Measurements from ENCODE around the gene GAS2L1.
A peak's percentile ranks its signal among the peaks of the same experiment; 100 is the strongest.
"Not testable (repeated sequence)": the region's sequence is repeated elsewhere in the genome, so short reads cannot be mapped to it uniquely, and the experiment has no call there.

Gene GAS2L1

DNA sequence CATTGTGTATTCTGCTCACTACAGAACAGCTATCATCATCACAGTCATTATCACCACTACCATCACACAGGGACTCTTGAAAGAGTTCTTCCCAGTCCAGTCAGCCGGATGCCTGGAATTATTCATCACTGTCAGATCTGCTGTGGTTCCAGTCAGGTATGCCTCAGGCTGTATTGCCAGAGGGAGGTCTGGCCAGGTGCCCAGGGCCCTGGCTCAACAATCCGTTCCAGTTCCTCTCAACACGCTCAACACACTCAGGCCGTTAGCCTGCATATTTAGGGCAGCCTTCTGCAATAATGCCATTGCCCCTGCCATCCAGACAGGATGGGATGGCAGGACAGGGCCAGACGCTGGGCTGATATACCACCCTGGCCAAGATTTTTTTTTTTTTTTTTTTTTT, 37.7 kb downstream of the GAS2L1 start:
- DNase-seq = peak; percentile 95

DNA sequence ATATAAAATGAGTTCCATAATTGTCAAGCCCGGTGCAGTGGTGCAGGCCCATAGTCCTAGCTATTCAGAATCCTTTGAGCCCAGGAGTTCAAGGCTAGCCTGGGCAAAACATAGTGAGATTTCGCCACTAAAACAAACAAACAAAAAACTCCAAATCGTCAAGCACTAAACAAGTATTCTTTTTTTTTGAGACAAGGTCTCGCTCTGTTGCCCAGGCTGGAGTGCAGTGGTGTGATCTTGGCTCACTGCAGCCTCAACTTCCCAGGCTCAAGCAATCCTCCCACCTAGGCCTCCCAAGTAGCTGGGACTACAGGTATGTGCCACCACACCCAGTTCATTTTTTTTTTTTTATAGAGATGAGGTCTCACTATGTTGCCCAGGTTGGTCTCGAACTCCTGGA, 38.4 kb downstream of the GAS2L1 start:
- not testable (repeated sequence) for DNase-seq

DNA sequence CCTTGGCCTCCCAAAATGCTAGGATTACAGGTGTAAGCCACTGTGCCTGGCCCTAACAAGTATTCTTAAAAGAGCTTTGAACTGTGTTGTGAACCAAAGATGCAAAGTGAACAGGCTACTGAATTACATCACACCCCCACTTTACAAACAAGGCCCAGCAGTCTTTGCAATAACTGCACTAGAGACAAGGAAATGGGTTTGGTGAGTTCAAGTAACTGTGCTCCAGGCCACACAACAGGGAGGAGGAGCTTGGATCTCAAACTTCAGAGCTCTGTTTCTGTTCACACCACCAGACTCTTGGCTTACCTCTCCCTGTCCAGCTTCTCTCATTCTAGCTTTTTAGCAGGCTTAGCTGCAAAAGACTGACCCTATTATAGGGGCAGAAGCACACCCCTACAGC, 39.5 kb downstream of the GAS2L1 start:
- DNase-seq = no peak

DNA sequence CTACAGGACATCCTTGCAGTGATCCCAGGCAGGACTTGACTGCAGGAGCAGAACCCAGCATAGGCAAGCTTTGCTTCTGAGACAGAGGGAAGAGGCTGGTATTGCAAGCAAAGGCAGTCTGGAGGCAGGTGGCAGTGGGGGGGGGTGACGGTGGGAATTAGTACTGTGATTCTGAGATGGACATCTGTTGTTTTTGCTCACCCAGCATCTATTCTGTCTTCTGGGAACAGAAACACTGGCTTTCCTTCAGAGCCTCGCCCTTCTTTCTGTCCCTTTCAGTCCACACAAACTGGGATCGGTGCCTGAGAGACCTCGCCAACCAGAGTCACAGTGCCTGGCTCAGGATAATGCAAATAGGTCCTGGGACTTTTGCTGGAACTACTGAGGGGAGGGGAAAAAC, 40.2 kb downstream of the GAS2L1 start:
- no peak for DNase-seq

DNA sequence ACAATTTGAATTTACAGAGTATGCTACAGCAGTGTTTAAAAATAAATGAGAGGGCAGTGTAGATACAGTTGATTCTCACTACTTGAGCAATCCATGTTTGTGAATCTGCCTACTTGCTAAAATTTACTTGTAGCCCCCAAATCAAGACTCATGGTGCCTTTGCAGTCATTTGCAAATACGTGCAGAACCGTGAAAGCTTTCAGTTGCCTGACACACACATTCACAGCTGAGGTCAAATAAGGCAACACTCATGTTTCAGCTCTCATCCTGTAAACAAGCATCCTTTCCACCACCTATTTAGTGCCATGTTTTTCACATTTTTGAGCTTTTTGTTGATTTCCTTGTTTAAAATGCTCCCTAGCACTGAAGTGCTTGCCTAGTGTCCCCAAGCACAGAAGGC, 41.6 kb downstream of the GAS2L1 start:
- DNase-seq = no peak

DNA sequence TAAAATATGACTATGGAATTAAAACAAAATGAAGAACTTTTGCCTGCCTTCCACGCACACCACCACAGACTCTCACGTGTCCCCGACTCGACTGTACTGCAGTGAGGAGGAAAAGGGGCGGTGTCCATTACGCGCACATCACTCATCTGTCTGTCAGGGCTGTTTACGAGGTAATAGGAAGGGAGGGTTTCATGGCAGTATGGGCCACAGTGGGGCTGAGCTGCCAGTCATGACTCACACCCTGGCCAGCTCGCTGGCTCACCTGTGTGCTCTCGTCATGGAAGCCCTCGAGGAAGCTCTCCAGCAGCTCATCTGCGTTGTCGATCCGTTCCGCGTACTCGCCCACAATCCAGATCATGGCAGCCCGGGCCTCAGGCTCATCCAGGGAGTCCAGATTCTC, 42.5 kb downstream of the GAS2L1 start:
- DNase-seq = no peak

DNA sequence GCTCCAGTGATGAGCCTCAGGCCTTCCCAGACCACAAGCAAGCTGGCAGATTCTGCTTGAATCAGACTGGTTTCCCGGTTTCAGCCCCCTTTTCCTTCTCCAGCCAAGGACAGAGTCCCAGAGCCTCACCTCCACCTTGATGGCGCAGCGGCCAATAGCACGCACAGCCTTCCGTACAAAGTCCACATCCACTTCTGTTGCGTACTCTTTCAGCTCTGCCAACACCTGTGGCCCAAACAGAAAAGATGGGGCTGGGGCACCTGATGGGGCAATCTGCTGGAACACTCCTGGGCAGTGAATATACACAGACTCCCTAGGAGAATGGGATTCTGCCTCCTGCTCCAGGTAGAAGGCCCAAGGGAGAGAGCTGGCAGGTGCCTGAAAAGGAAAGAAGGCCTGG, 44.6 kb downstream of the GAS2L1 start:
- no peak for DNase-seq

DNA sequence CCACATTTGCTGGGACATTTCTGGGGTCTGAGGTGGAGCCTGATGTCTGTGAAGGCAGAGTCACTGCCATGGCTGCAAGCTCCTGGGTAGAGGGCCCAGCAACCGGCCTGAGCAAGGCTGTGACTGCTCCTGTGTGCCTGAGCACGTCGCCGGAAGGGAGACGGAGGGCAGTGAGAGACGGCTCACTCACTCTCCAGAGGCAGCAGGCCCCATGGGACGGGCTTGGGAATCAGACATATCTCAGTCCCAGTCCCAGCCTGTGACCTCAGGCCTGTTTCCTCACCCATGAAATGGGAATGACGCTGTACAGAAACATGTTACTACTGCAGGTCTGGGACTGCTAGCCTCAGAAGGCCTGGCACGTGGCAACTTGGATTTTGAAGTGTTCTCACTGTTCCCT, 45.4 kb downstream of the GAS2L1 start:
- no peak for DNase-seq

DNA sequence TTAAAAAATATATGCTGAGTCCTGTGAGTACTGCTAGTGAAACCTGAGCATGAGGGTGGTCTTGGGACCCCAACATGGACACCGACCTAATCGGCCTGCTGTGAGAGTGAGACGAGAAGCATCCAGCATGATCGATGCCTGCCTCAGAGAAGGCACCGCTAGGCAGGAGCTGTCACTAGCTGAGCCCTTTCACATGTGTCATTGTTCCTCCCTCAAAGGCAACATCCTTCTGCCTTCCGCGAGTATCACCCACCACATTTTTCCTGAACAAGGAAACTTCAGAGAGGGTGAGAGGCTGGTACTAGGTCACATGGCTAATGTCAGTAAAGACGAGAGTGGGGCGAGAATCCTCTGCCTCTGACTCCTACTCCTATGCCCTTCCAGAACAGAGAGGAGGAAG, 46.3 kb downstream of the GAS2L1 start:
- DNase-seq = no peak

DNA sequence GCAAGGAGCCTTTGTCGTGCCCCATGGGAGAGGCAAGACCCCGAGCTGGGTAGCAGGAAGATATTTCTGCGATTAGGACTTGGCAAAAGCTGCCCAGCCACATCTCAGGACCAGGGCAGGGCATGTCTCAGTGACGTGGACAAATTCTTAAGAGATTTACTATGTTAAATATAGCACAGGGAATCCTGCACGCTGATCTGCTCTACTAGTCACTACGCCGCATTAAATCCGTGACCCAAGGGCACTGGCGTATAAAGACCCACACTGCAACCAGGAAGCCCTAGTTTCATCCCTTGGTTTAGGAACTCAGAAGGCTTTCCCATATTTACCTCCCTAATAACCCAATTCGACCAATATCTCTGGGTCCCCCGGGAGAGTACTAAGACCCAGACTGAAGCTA, 46.8 kb downstream of the GAS2L1 start:
- DNase-seq = no peak

DNA sequence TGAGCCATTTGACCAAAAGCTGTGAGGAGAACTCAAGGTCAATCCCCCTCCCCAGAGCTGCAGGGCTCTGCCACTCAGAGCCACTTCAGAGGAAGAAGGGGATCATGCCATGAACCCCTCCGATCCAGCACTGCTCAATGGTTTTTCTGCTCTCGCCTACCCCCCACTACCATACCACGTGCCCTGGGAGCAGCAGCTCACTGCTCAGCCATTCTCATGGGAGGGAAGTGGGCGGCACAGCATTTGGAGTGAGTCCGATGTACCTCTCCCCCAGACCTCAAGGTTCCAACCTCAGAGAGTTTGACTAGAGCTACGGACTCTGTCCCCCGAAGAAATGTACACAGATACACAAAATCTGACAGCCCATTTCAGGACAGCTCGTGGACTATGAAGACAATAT, 47.4 kb downstream of the GAS2L1 start:
- no peak for DNase-seq

DNA sequence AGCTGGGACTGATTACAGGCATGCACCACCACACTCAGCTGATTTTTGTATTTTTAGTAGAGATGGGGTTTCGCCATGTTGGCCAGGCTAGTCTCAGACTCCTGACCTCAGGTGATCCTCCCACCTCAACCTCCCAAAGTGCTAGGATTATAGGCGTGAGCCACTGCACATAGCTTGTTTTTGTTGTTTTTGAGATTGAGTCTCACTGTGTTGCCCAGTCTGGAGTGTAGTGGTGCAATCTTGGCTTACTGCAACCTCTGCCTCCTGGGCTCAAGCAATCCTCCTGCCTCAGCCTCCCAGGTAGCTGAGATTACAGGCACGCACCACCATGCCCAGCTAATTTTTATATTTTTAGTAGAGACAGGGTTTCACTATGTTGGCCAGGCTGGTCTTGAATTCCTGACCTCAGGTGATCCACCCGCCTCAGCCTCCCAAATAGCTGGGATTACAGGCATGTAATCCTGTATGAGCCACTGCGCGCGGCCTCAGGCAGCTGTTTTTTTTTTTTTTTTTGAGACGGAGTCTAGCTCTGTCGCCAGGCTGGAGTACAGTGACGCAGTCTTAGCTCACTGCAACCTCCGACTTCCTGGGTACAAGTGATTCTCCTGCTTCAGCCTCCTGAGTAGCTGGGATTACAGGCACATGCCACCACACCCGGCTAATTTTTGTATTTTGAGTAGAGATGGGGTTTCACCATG, 50.9 kb downstream of the GAS2L1 start:
- DNase-seq = not testable (repeated sequence)

DNA sequence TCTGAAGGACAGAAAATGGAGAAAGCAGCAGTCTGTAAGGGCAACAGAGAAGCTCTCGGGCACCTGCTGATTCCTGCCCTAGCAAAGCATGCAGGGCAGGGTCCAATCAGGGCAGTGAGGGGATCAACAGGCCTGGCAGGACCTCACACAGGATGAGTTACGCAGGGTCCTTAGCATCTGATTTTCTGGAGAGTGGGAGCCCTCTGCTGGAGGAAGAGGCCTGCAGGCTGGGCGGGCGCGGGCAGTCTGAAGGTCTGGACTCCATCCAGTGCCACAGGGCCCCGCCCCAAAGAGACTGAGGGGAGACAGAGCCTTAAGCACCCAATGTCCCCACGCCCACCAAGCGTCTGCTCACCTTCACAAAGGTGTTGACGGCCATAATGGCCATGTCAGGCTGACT, 53.0 kb downstream of the GAS2L1 start:
- DNase-seq = peak; percentile 56

Measured in fibroblast of skin of right biceps (primary cell).